HG02884 (cell line): ENCODE measurements around the gene SARDH.

Source experiments
- ATAC-seq: cut with Tn5 transposase; IDR thresholded peaks from one replicate; pipeline ENCODE4 v1.9.1; 2021; ENCODE audit warnings: mild to moderate bottlenecking, moderate library complexity; ENCODE audit not compliant: unreplicated experiment

Gene SARDH

GRCh38 chr9:133735931-133736330 is 2.2 kb downstream of the SARDH start:
- ATAC-seq = no peak

- ATAC-seq = no peak
Observed at GRCh38 chr9:133735415-133735775, 2.8 kb downstream of the SARDH start.

DNA sequence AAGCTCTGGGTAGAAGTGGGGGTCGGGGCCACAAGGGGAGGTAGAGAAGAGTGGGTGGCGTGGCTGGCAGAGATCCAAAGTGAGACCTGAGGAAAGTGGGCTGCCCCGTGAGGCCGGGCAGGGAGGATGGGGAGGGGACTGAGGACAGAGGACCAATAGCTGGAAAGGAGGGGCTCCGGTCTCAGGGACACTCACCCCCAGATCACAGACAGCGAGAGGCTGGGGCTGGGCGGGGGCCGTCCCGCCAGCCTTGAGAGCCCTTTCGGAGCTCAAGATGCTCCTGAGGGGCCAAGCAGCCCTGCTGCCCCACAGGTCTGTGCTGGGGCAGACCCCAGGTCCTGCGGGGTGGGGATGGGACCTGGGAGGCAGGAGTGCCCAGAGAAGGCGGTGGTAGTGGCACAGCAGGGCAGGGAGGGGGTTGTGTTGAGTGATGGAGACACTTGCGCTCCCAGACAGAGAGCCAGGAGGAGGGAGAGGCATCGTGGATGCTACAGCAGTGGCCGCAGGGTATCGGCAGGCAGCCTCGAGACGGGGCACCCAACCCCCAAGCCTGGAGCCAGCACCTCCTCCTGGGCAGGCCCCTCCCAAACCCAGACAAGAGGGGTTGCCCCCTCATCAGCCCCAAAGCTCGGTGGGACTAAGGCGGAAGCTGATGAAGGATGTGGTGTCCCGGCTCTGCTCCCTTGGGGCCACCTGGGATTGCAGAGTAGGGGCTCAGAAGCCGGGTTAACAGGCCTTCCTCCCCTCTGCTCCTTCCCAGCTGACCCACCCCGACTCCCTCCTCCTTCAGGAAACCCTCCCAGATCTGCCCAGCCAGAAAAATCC is 3.4 kb downstream of the SARDH start:
- no peak for ATAC-seq

DNA sequence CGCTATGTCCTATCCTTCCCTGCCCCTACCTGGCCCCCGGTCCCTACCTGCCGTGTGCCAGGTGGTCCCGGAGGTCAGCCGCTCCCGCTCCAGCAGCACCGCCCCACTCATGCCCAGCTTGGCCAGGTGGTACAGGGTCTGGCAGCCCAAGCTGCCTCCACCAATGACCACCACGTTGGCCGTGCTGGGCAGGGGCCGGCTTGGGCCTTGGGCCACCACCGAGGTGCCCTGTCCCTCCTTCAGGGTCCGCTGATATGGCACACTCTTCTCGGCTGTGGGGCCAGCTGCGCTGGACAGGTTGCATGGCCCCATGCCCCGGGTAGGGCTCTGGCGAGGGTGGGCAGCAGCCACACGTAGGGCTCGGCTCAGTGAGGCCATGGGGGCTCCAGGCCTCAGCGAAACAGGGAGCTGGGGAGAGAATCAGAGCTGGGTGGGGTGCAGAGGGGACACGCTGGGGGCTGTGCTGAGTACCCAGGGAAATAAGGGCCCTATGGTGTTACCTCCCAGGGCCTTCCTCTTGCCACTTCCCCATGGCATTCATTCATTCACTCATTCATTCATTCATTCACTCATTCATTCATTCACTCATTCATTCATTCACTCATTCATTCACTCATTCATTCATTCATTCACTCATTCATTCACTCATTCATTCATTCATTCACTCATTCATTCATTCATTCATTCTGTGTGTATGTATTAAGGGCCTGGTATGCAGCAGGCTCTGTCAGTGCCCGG is 4.2 kb downstream of the SARDH start:
- no peak for ATAC-seq

DNA sequence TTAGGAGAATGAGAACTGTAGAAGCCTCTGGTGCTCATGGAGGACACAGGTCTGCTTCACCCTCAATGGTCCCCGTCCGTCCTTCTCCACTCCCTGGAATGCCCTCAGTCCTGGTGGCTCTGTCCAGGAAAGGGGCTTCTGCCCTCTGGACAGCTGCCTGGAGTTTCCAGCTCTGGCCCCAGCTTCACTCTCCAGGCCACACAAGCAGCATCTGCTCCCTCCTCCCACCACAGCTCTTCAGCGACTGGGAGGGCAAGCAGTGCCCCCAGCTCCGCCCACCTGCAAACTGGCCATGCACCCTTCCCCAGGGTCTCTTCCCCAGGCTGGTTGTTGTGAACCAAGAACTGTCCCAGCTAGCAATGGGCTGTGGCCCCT is 4.7 kb downstream of the SARDH start:
- ATAC-seq = no peak

- ATAC-seq = no peak
Observed at GRCh38 chr9:133732639-133733408, 5.3 kb downstream of the SARDH start.

DNA sequence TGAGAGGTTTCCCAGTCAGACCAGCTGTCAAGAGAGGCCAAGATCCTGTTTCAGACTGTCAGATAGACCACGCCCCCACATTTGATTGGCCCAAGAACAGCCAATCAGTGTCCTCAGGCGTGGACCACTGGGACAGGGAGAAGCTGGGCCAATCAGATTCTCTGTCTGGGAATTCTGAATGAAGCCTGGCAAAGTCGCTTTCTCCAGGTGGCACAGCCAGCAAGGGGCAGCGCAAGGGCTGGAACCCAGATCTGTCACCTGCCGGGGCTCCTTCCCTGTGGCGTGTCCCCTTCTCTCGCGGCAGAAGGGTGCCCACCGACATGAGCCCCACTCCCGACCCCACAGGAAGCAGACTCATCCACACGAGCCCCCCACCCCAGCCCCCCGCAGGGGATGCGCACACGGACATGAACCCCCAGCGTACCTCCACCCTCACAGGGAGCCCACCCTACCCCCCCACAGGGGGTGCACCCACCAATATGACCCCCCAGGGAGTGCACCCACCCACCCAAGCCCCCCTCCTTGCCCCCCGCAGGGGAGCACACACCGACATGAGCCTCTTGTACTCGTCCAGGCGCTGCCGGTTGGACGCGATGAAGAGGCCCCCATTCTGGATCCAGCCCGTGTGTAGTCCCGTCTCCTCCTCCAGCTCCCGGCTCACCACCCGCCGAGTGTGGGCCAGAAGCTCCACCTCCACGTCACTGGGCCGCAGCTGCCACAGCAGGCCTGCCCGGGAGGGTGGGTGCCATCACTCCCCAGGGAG is 6.1 kb downstream of the SARDH start:
- ATAC-seq = no peak

DNA sequence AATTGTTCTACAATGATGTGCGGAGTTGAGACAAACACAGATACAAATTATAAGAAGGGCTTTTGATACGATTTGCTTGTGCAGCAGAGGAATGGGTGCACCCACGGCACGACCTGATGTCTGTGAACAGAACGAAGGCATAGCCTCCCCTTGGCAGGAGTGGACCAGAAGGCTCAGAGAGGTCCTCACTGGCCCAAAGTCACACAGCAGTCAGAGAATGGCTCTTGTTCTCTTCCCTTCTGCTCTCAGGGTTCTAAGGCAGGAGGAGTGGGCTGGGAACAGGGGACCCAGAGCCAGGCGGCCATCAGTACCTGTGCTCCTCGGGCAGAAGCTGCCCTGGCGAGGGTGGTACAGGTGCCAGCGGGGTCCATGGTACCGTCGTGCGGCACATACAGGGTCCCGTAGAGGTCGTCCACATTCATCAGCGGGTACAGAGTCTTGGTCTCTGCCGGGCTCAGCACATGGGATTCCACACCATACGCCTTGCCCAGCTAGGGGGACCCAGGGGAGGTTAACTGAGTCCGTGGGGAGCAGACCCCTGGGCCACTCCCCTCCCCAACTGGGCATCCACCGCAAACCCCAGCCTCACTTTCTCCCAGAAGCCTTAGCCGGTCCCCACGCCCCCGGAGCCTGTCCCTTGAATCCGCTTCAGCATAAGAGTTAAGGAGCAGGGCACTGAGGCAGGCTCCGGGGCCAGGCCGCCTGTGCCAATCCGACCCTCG is 7.0 kb downstream of the SARDH start:
- no peak for ATAC-seq

DNA sequence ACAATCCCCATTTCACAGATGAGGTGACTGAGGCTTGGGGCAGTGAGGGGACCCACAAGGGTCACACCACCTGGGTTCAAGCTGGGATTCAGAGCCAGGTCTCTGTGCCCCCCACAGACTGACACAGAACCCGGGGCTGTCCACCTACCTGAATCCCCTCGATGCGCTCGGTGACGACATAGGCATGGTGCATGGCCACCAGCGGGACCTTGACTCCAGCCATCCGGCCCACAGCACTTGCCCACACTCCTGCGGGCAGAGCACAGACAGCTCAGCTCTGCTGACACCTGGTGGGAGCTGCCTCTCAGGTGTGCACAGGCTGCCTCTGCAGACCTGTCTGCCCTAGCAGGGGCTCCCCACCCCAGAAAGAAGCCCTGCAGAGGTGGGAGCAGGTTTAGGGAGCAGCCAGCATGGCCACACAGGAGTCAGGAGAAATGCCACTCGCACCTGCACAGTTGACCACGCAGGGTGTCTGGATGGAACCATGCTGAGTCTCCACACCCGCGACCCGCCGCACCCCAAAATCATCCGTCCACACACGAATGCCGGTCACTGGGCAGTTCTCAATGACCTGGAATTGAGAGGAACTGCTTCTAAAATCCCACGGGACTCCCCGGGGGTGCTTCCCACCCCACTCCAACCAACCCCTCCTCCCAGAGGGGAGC is 8.4 kb downstream of the SARDH start:
- no peak for ATAC-seq

GRCh38 chr9:133728856-133729616 is 9.1 kb downstream of the SARDH start:
- ATAC-seq = no peak

DNA sequence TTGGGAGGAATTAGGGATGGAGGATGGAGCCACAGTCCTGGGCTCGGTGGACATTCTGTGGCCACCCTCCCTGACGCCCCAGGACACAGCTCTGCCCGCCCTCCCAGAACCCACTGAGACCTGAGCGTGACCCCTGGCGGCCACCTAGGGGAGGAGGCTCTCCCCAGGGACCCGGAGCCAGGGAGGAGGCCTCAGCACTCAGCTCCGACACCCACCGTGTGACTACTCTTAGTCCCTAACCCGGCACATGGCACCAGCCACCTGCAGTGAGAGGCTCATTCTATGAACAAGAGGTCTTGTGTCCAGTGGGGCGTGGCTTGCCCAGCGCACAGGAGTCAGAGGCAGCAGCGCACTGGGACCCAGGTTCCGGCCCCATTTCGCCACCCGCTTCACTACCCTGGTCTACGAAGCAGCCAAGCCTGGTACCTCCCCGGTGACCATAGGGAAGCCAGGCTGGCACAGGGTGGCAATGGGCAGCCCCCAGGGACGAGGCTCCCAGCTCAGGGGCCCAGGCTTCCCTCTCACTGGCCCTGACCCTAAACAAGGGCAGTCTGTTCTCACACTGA is 10.2 kb downstream of the SARDH start:
- ATAC-seq = no peak

DNA sequence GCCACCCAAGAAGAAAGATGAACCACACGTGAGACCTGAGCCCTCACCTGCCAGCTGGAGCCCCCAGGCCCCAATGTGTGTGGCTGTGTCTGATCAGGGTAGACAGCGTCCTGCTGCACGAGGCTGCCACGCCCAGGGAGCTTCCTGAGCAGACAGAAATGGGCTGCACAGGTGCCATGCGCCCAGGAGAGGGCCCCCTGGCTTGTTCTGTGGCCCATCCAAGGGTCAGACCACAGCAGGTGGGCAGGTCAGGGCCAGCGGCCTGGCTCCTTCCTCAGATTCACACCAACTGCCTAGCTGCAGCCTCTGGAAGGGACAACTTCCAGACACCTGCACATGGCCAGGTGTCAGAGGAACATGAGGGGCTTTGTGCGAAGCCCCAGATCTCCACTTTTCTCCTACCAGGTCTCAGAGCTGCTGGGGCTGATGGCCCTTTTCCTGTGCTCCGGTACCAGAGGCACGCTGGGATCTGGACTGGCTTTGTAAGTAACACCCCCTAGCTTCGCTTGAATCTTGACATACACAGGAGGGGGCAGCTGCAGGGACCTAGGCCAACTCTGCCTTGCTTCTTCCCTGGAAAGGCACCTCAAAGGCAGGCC is 10.8 kb downstream of the SARDH start:
- no peak for ATAC-seq

DNA sequence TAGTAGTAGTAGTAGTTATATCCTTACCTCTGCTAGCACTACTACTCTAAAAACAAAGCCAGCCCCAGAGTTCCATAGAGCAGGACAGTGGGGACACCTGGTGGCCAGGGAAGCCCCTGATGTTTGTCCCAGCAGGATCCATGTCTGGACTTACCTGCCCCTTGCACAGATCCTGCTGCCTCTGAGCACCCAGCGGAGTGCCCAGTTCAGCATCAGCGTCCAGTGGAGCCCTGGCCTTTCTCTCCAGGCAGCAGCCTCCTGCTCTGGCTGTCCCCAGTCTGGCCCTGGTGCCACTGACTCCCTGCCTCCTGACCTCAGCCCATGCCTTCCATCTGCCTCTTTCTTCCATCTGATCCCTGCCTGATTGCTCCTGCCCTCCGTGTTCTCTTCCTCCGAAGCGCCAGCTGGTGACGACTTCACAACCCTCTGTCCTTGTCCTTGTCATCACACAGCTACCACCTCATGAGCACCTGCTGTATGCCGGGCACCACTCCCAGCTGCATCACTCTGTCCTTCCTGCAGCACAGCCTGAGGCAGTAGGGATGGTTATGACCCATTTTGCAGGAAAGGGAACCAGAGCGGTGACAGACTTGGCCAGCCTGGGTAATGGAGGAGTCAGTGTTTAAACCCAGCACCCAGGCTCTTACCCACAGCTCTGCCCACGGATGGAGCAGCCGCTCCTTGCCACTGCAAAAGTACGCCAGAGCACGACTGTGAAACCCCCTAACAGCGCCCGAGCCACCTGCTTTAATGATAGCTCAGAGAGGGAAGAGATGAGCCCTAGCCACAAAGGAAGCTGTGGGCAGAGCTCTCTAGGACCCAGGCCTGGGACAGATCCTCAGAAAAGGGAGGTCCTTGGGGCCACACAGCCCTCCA is 11.5 kb downstream of the SARDH start:
- no peak for ATAC-seq

DNA sequence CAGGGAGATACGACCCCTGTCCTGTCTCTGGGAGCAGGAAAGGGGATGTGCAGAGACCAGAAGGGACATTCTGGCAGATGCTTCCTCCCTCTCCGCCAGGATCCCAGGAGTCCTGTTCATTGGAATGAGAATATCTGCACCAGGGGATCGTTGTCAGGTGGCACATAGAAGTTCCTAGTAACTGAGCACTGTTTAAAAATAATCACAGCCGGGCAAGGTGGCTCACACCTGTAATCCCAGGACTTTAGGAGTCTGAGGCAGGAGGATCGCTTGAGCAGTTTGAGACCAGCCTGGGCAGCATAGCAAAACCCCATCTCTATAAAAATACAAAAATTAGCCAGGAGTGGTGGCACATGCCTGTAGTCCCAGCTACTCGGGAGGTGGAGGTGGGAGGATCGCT is 12.3 kb downstream of the SARDH start:
- no peak for ATAC-seq

GRCh38 chr9:133718563-133719315 is 19.4 kb downstream of the SARDH start:
- ATAC-seq = no peak

DNA sequence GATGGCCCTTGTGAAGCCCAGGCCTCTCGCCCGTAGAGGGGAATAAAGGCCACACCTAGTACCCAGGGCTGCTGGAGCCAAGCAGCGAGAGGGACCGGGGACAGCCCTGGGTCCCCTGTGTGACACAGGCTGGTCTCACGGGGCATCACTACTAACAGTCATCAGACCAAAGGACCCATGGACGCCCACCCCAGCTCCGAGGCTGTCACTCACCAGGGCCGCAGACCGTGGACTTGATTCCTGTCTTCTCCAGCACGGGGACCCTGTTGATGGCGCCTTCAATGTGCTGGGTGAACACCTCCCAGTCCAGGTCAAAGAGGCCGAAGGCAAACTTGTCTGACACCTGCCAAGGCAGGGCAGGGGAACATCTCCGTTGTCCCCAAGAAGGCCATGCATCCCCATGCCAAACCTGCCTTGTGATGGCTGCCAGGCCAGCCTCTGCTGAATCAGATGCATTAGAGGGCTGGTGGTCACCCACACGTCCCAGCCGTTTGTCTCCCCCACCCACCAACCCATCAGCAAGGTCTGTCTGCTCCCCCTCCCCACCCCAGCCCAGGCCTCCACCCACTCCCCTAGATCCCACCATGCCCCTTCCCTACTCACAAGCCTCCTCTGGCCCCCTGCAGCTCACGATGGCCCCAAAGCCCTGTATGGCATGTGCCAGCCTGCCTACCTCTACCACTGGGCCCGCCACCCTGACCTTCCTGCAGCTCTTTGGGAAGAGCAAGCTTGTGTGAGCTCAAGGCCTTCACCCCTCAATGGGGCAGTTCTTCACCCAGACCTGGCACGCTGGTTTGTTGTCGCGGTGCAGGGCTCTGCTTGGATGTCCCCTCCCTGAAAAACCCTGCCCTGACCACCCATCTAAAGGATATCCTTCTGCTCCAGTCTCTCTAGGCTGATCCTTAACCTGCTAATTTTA is 20.8 kb downstream of the SARDH start:
- ATAC-seq = no peak
